IMR-90 (cell line): ENCODE measurements around the gene SMIM5. TPM values are rescaled to one million over a fixed set of nuclear protein-coding genes. Genes with fewer than 3 reads are reported as not detected.
A peak's percentile ranks its signal among the peaks of the same experiment; 100 is the strongest.

Source experiments
- ATAC-seq: fragments of 200-7000 bp; cut with Tn5 transposase; 2 replicates; pipeline ENCODE4 v1.9.1; 2020; ENCODE audit warnings: low read depth, mild to moderate bottlenecking, moderate library complexity
- BruUV-seq: library from RNA; stranded (reverse); fragments of 400-500 nt; replicated peaks from 2 replicates; lab custom pipeline; 2021; lab: Mats Ljungman, UMichigan
- CTCF ChIA-PET: fragments of 300-600 bp; formaldehyde crosslinking; extraction: SDS; loops from one replicate; lab custom pipeline; 2021; ENCODE audit warnings: antibody characterized with exemption; lab: Yijun Ruan, JAX
- POLR2A ChIA-PET: fragments of 300-600 bp; sonication (Branson Sonifier 250); formaldehyde crosslinking; loops from one replicate; lab custom pipeline; 2022; ENCODE audit warnings: antibody characterized with exemption; ENCODE audit not compliant: unreplicated experiment; lab: Charles Lee
- DNase-seq: peaks from one replicate; pipeline ENCODE4 v3.0.0; 2013
- H2AFZ ChIP-seq: replicated peaks from 2 replicates; pipeline ENCODE3; 2013; ENCODE audit warnings: low read length, mild to moderate bottlenecking; ENCODE audit not compliant: poor library complexity
- H2AK5ac ChIP-seq: 2 replicates; pipeline ENCODE4 v1.6.1; 2013; ENCODE audit warnings: low read depth, low read length, inconsistent platforms
- H2AK9ac ChIP-seq: replicated peaks from 2 replicates; pipeline ENCODE3; 2013; ENCODE audit warnings: mild to moderate bottlenecking, low read depth, low read length, moderate library complexity; ENCODE audit not compliant: poor library complexity
- H2BK120ac ChIP-seq: 2 replicates; pipeline ENCODE4 v1.6.1; 2013; ENCODE audit warnings: low read depth, low read length, inconsistent platforms
- H2BK15ac ChIP-seq: 3 replicates; pipeline ENCODE4 v1.6.1; 2013; ENCODE audit warnings: low read depth, low read length, inconsistent platforms
- H2BK20ac ChIP-seq: 2 replicates; pipeline ENCODE4 v1.6.1; 2013; ENCODE audit warnings: low read depth, mild to moderate bottlenecking, inconsistent platforms, low read length, moderate library complexity
- H2BK5ac ChIP-seq: 2 replicates; pipeline ENCODE4 v1.6.1; 2013; ENCODE audit warnings: mild to moderate bottlenecking, low read depth, low read length, inconsistent platforms; ENCODE audit not compliant: poor library complexity, severe bottlenecking
- H3K14ac ChIP-seq: replicated peaks from 2 replicates; pipeline ENCODE4 v1.6.1; 2013; ENCODE audit warnings: low read depth, low read length, inconsistent platforms
- H3K18ac ChIP-seq: 2 replicates; pipeline ENCODE4 v1.6.1; 2013; ENCODE audit warnings: low read depth, low read length, control low read depth
- H3K23ac ChIP-seq: 2 replicates; pipeline ENCODE4 v1.6.1; 2013; ENCODE audit warnings: low read depth, low read length, inconsistent platforms
- H3K27ac ChIP-seq: 2 replicates; pipeline ENCODE4 v1.5.1; 2013; ENCODE audit warnings: mild to moderate bottlenecking, control low read depth, low read length; ENCODE audit not compliant: insufficient read depth
- H3K27me3 ChIP-seq: 2 replicates; pipeline ENCODE4 v1.6.1; 2013; ENCODE audit warnings: low read length; ENCODE audit not compliant: control insufficient read depth, insufficient read depth
- H3K36me3 ChIP-seq: 2 replicates; pipeline ENCODE4 v1.6.1; 2013; ENCODE audit warnings: low read length, mixed read lengths; ENCODE audit not compliant: control insufficient read depth, insufficient read depth
- H3K4ac ChIP-seq: 2 replicates; pipeline ENCODE4 v1.6.1; 2013; ENCODE audit warnings: low read depth, low read length, inconsistent platforms
- H3K4me1 ChIP-seq: 2 replicates; pipeline ENCODE4 v1.6.1; 2013; ENCODE audit warnings: low read length, mixed read lengths; ENCODE audit not compliant: control insufficient read depth, insufficient read depth
- H3K4me2 ChIP-seq: 2 replicates; pipeline ENCODE4 v1.6.1; 2013; ENCODE audit warnings: low read depth, mild to moderate bottlenecking, control low read depth, low read length, moderate library complexity
- H3K4me3 ChIP-seq: 2 replicates; pipeline ENCODE4 v1.5.1; 2013; ENCODE audit warnings: low read depth, mild to moderate bottlenecking, control low read depth, low read length, moderate library complexity; ENCODE audit not compliant: insufficient read depth
- H3K56ac ChIP-seq: 2 replicates; pipeline ENCODE4 v1.6.1; 2013; ENCODE audit warnings: low read length, inconsistent platforms; ENCODE audit not compliant: insufficient read depth; ENCODE audit errors: extremely low read depth
- H3K79me1 ChIP-seq, 2 experiments: 2 replicates each; pipeline ENCODE4 v1.6.1; 2013; ENCODE audit warnings: low read length in 2 of 2, inconsistent platforms in 1 of 2, low read depth in 1 of 2
- H3K9ac ChIP-seq: 2 replicates; pipeline ENCODE4 v1.6.1; 2013; ENCODE audit warnings: low read depth, low read length, control low read depth
- H3K9me1 ChIP-seq: 2 replicates; pipeline ENCODE4 v1.6.1; 2013; ENCODE audit warnings: low read length, inconsistent platforms; ENCODE audit not compliant: insufficient read depth
- H3K9me3 ChIP-seq: 2 replicates; pipeline ENCODE4 v1.6.1; 2013; ENCODE audit warnings: low read length; ENCODE audit not compliant: control insufficient read depth, insufficient read depth
- H4K20me1 ChIP-seq: 2 replicates; pipeline ENCODE4 v1.6.1; 2013; ENCODE audit warnings: low read length, inconsistent platforms; ENCODE audit not compliant: insufficient read depth
- H4K5ac ChIP-seq: 2 replicates; pipeline ENCODE4 v1.6.1; 2013; ENCODE audit warnings: mild to moderate bottlenecking, low read depth, low read length, control low read depth
- H4K8ac ChIP-seq, 2 experiments: 2 replicates each; pipeline ENCODE4 v1.6.1; 2013; ENCODE audit warnings: low read depth in 2 of 2, low read length in 2 of 2, control low read depth in 1 of 2, inconsistent platforms in 1 of 2
- H4K91ac ChIP-seq: 2 replicates; pipeline ENCODE4 v1.6.1; 2013; ENCODE audit warnings: low read depth, low read length, inconsistent platforms; ENCODE audit not compliant: insufficient read depth
- BHLHE40 ChIP-seq: fragments of 150-350 bp; IDR thresholded peaks from 2 replicates; pipeline ENCODE4 v1.6.1; 2016; ENCODE audit warnings: mild to moderate bottlenecking, low read depth, low read length
- CEBPB ChIP-seq: IDR thresholded peaks from 2 replicates; pipeline ENCODE4 v1.6.1; 2012; ENCODE audit warnings: low read depth, low read length, improper control_type of control experiment
- CHD1 ChIP-seq: IDR thresholded peaks from 2 replicates; pipeline ENCODE4 v1.6.1; 2012; ENCODE audit warnings: low read depth, low read length, improper control_type of control experiment
- ELK1 ChIP-seq: fragments of 150-350 bp; IDR thresholded peaks from 2 replicates; pipeline ENCODE4 v1.6.1; 2016; ENCODE audit warnings: low read depth, mild to moderate bottlenecking, low read length, moderate library complexity, borderline replicate concordance
- RAD21 ChIP-seq: IDR thresholded peaks from 2 replicates; pipeline ENCODE4 v1.6.1; 2012; ENCODE audit warnings: low read length, improper control_type of control experiment
- WGBS, 2 experiments: methylation state at CpG; one replicate each; pipeline versions ENCODE4 v1.1.5 to v1.1.7; 2013; ENCODE audit warnings: missing lambda C conversion rate in 2 of 2; ENCODE audit not compliant: insufficient read length in 1 of 2; ENCODE audit errors: extremely low coverage in 2 of 2; 5-methylcytosine and 5-hydroxymethylcytosine counted together
- dilution Hi-C: fragments of 300-500 bp; cut with HindIII; formaldehyde crosslinking; loops from one replicate; pipeline ENCODE4 v1.14.3; 2018; ENCODE audit warnings: low sequenced_read_pairs; ENCODE audit not compliant: unreplicated experiment
- in situ Hi-C: fragments of 300-500 bp; cut with MboI; formaldehyde crosslinking; loops from 3 replicates; pipeline ENCODE4 v1.14.3; 2019; ENCODE audit warnings: low sequenced_read_pairs, inconsistent platforms, mixed read lengths
- intact Hi-C: fragments of 100-400 bp; cut with micrococcal nuclease; formaldehyde crosslinking; loops from 2 replicates; pipeline ENCODE4 v1.10.0; 2022
- polyA plus RNA-seq, 3 experiments: library from polyadenylated mRNA; depleted of rRNA; stranded (reverse); fragments of >200 nt; gene quantifications; 2 replicates each; pipeline ENCODE4 v1.2.3, GENCODE V29; 2012; ENCODE audit warnings: low replicate concordance in 1 of 3
- total RNA-seq: library from RNA; depleted of rRNA; stranded (reverse); fragments of >200 nt; gene quantifications from 2 replicates; pipeline ENCODE4 v1.2.3, GENCODE V29; 2012

Gene SMIM5
- total and polyA plus RNA-seq, 2 of the 4 experiments (the other 2 are of a cell fraction): not detected

GRCh38 chr17:75589919-75590303, 43.3 kb upstream of the SMIM5 start:
- no peak overlapping the region for H2BK120ac ChIP-seq
- peak overlapping the region; percentile 9; the same call in 1 of the 2 replicates for H2AK5ac ChIP-seq
- dilution Hi-C loops: no loop called here
- H3K4me3 ChIP-seq: no peak overlapping the region; the same call in 1 of the 2 replicates
- ATAC-seq (no peak), DNase-seq (no peak)
- intact Hi-C loops: loop anchor here (1.0 to 2.0 kb wide), 3 partner anchors 40 to 164 kb away; partner anchors contain the start of gene TSEN54
- no peaks in the 10 kb centered on the region for H3K36me3 ChIP-seq
- no TSS peak for BruUV-seq
- peaks cover 32% of the 10 kb centered on the region for H3K27me3 ChIP-seq
- H3K56ac ChIP-seq: no peak overlapping the region
- H2AFZ ChIP-seq: peak overlapping the region; percentile 99
- H3K27ac ChIP-seq: no peak overlapping the region
- no peak overlapping the region for H2BK5ac ChIP-seq
- in situ Hi-C loops: no loop called here
- H3K4me1 ChIP-seq: no peaks in the 10 kb centered on the region
- H3K9me3 ChIP-seq: peaks cover 2% of the 10 kb centered on the region; the same call in 1 of the 2 replicates
- peak overlapping the region; percentile 46; the same call in 1 of the 2 replicates for H4K91ac ChIP-seq
- 56% methylated on average over 12 of the region's 29 CpGs; no CpG with 5 or more reads in 1 of the 2 experiments for WGBS, 2 experiments
- no peak overlapping the region for H3K9ac ChIP-seq
- H3K18ac ChIP-seq: no peak overlapping the region
- no peak overlapping the region for H2BK20ac ChIP-seq
- H2BK15ac ChIP-seq: no peak overlapping the region
- no peak overlapping the region for H3K23ac ChIP-seq
- no peak overlapping the region for H2AK9ac ChIP-seq
- H4K20me1 ChIP-seq: no peaks in the 10 kb centered on the region; the same call in 1 of the 2 replicates
- POLR2A ChIA-PET: no interaction called here
- H4K5ac ChIP-seq: peak overlapping the region; percentile 89; the same call in 1 of the 2 replicates
- no peak overlapping the region for H3K4ac ChIP-seq
- H3K79me1 ChIP-seq: no peaks in the 10 kb centered on the region
- H4K8ac ChIP-seq: peak overlapping the region; percentile 89 to 95; a peak in 3 of 4 replicates
- no peak overlapping the region; the same call in 1 of the 2 replicates for H3K4me2 ChIP-seq
- H3K14ac ChIP-seq: no peak overlapping the region
- H3K9me1 ChIP-seq: no peaks in the 10 kb centered on the region
- CTCF ChIA-PET: no interaction called here
- no peak for TF ChIP-seq ELK1
- no peak for TF ChIP-seq CHD1
- no peak for TF ChIP-seq RAD21
- TF ChIP-seq CEBPB: no peak
- no peak for TF ChIP-seq BHLHE40
